Panc1 (cell line): ENCODE results near the gene YJU2.

Source experiments
- POLR2AphosphoS5 ChIP-seq: IDR thresholded peaks from 2 replicates; pipeline ENCODE4 v1.6.1; 2012; ENCODE audit warnings: mild to moderate bottlenecking, low read depth, low read length, moderate library complexity
- SIN3A ChIP-seq: IDR thresholded peaks from 2 replicates; pipeline ENCODE4 v1.6.1; 2012; ENCODE audit warnings: low read depth, mild to moderate bottlenecking, low read length, moderate library complexity, borderline replicate concordance; ENCODE audit not compliant: insufficient read depth
- TCF7L2 ChIP-seq: IDR thresholded peaks from 2 replicates; pipeline ENCODE4 v1.6.1; 2011; ENCODE audit warnings: mild to moderate bottlenecking, low read depth, low read length, inconsistent platforms
- TF ChIP-seq, protein P1 (sequence below): fragments of 450-650 bp; IDR thresholded peaks from 2 replicates; pipeline ENCODE4 v1.5.1; 2017; ENCODE audit warnings: mild to moderate bottlenecking
- TF ChIP-seq, protein P2 (sequence below), 2 experiments: IDR thresholded peaks; 2 replicates each; pipeline ENCODE4 v1.6.1; 2011 to 2012; ENCODE audit warnings: low read depth in 2 of 2, control low read depth in 1 of 2, low read length in 1 of 2, mild to moderate bottlenecking in 1 of 2, moderate library complexity in 1 of 2; ENCODE audit not compliant: insufficient read depth in 1 of 2

DNA sequence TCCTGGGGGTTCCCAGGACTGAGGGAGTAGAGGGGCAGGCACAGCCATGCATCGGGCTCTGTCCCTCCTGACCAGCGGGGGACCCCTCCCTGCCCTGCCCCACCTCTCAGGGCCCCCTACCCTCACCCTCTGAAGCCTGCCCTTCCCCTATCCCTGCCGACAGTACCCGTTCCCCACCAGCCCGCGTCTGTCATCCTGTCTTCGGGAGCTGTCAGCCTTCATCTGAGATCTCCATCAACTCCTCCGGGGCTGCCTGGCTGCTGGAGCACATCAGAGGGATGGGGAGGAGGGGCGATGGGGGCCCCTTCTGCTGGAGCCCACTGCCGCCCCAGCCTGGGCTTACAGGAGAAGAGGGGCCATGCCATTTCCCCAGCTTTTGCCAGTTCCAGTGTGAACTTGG lies 26.0 kb downstream of the YJU2 start:
- TF ChIP-seq TCF7L2 (no peak), POLR2AphosphoS5 (no peak), SIN3A (no peak)
- TF ChIP-seq, protein P1, sequence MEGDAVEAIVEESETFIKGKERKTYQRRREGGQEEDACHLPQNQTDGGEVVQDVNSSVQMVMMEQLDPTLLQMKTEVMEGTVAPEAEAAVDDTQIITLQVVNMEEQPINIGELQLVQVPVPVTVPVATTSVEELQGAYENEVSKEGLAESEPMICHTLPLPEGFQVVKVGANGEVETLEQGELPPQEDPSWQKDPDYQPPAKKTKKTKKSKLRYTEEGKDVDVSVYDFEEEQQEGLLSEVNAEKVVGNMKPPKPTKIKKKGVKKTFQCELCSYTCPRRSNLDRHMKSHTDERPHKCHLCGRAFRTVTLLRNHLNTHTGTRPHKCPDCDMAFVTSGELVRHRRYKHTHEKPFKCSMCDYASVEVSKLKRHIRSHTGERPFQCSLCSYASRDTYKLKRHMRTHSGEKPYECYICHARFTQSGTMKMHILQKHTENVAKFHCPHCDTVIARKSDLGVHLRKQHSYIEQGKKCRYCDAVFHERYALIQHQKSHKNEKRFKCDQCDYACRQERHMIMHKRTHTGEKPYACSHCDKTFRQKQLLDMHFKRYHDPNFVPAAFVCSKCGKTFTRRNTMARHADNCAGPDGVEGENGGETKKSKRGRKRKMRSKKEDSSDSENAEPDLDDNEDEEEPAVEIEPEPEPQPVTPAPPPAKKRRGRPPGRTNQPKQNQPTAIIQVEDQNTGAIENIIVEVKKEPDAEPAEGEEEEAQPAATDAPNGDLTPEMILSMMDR, result no peak
- TF ChIP-seq, protein P2, sequence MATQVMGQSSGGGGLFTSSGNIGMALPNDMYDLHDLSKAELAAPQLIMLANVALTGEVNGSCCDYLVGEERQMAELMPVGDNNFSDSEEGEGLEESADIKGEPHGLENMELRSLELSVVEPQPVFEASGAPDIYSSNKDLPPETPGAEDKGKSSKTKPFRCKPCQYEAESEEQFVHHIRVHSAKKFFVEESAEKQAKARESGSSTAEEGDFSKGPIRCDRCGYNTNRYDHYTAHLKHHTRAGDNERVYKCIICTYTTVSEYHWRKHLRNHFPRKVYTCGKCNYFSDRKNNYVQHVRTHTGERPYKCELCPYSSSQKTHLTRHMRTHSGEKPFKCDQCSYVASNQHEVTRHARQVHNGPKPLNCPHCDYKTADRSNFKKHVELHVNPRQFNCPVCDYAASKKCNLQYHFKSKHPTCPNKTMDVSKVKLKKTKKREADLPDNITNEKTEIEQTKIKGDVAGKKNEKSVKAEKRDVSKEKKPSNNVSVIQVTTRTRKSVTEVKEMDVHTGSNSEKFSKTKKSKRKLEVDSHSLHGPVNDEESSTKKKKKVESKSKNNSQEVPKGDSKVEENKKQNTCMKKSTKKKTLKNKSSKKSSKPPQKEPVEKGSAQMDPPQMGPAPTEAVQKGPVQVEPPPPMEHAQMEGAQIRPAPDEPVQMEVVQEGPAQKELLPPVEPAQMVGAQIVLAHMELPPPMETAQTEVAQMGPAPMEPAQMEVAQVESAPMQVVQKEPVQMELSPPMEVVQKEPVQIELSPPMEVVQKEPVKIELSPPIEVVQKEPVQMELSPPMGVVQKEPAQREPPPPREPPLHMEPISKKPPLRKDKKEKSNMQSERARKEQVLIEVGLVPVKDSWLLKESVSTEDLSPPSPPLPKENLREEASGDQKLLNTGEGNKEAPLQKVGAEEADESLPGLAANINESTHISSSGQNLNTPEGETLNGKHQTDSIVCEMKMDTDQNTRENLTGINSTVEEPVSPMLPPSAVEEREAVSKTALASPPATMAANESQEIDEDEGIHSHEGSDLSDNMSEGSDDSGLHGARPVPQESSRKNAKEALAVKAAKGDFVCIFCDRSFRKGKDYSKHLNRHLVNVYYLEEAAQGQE (IDR thresholded peaks at IDR 0.05; ENCODE audit: insufficient read depth in 1 of 2, low read depth in 2 of 2, low read length in 1 of 2), result no peak
